ENCODE results near the gene NDUFV2. TPM values are rescaled to one million over a fixed set of nuclear protein-coding genes. Genes with fewer than 3 reads are reported as not detected.

The NDUFV2 gene
- total RNA-seq: 223 and 233 TPM in 2 replicates

GRCh38 chr18:9102508-9103375 lies at the start of gene NDUFV2:
Gene NDUFV2 (plus strand): TSS chr18:9102699. CDS start chr18:9102744, 45 bp downstream.

GRCh38 chr18:9136315-9137155 lies 34.0 kb downstream of the NDUFV2 start, which contains the start of gene ANKRD12:
Gene ANKRD12 (plus strand): TSS chr18:9136781. CDS start chr18:9182433, 45,652 bp downstream.

Other genes starting within 250 kb of the NDUFV2 start
- gene ANKRD12, start 34.1 kb downstream of the NDUFV2 start, total RNA-seq: 7.9 and 14.7 TPM in 2 replicates
- 81.7 and 86.2 TPM in 2 replicates for gene TWSG1, start 232.1 kb downstream of the NDUFV2 start, total RNA-seq

All from mammary microvascular endothelial cell (primary cell).